ENCODE data around the gene NTRK3.

GRCh38 chr15:88250826-88251225, 5.7 kb downstream of the NTRK3 start:
- TF ChIP-seq CTCF (conservative IDR thresholded peaks at IDR 0.05; ENCODE audit: low read length) (no peak), EZH2phosphoT487 (IDR thresholded peaks at IDR 0.05; ENCODE audit: borderline replicate concordance) (no peak)

Measured in Loucy (cell line).